Spleen (tissue), 11 donors: Measurements from ENCODE around the gene DDX51. TPM values are rescaled to one million over a fixed set of nuclear protein-coding genes. Genes with fewer than 3 reads are reported as not detected.
A peak's percentile ranks its signal among the peaks of the same experiment; 100 is the strongest.

ENCODE experiments used
- DNase-seq: peaks from one replicate; pipeline ENCODE4 v3.0.0-alpha.2; 2020
- H3K27ac ChIP-seq, 8 donors: fragments of 200-600 bp; sonication (generic) in 7 of 8; 1 replicate in 4 of 8; 2 replicates in 4 of 8; pipeline versions ENCODE4 v1.5.0 to v1.8.0; 2016 to 2021; ENCODE audit warnings: inconsistent platforms in 4 of 8, mild to moderate bottlenecking in 4 of 8, moderate library complexity in 1 of 8
- H3K27me3 ChIP-seq, 7 donors: fragments of 200-600 bp; sonication (generic) in 6 of 7; replicated peaks in 1 of 7; 1 replicate in 4 of 7; 2 replicates in 3 of 7; pipeline versions ENCODE4 v1.5.0 to v1.8.0; 2016 to 2021; ENCODE audit warnings: inconsistent platforms in 3 of 7, mild to moderate bottlenecking in 1 of 7
- H3K36me3 ChIP-seq, 6 donors: fragments of 200-600 bp; sonication (generic) in 5 of 6; 1 replicate in 4 of 6; 2 replicates in 2 of 6; pipeline versions ENCODE4 v1.5.0 to v1.8.0; 2016 to 2021; ENCODE audit warnings: inconsistent platforms in 2 of 6
- H3K4me1 ChIP-seq, 6 donors: fragments of 200-600 bp; sonication (generic) in 5 of 6; 1 replicate in 3 of 6; 2 replicates in 3 of 6; pipeline versions ENCODE4 v1.5.0 to v1.8.0; 2016 to 2021; ENCODE audit warnings: inconsistent platforms in 3 of 6
- H3K4me3 ChIP-seq, 8 donors: fragments of 200-600 bp; sonication (generic) in 7 of 8; 1 replicate in 4 of 8; 2 replicates in 4 of 8; pipeline versions ENCODE4 v1.5.0 to v1.8.0; 2016 to 2021; ENCODE audit warnings: inconsistent platforms in 4 of 8, mild to moderate bottlenecking in 4 of 8, moderate library complexity in 2 of 8
- H3K9me3 ChIP-seq, 8 donors: fragments of 200-600 bp; sonication (generic) in 7 of 8; 1 replicate in 4 of 8; 2 replicates in 4 of 8; pipeline versions ENCODE4 v1.5.0 to v1.8.0; 2016 to 2021; ENCODE audit warnings: inconsistent platforms in 4 of 8
- POLR2A ChIP-seq, 3 donors: fragments of 450-650 bp; IDR thresholded peaks; one replicate each; pipeline ENCODE4 v1.5.1; 2017; ENCODE audit warnings: antibody characterized with exemption in 3 of 3, mild to moderate bottlenecking in 1 of 3
- POLR2AphosphoS5 ChIP-seq, 3 donors: sonication (generic); formaldehyde crosslinking; IDR thresholded peaks; one replicate each; pipeline ENCODE4 v1.5.1; 2017; ENCODE audit warnings: antibody characterized with exemption in 3 of 3
- WGBS, 5 donors: extraction: QIAGEN DNeasy Blood & Tissue Kit in 3 of 5; methylation state at CpG; one replicate each; pipeline versions ENCODE4 v1.1.5 to v1.1.7; 2013 to 2018; 5-methylcytosine and 5-hydroxymethylcytosine counted together
- intact Hi-C: fragments of 100-400 bp; cut with DNase I; formaldehyde crosslinking; loops from one replicate; pipeline ENCODE4 v1.15.0; 2023; ENCODE audit warnings: low total_unique reads
- polyA plus RNA-seq, 3 donors: library from polyadenylated mRNA; stranded (reverse); fragments of 200-250 nt; gene quantifications; one replicate each; pipeline ENCODE4 v1.2.1, GENCODE V29; 2013
- total RNA-seq, 7 donors: library from RNA; depleted of rRNA in 3 of 7; stranded (reverse); fragments of >200 nt in 3 of 7; fragmentation: NEBNext Ultra II Directional in 4 of 7; extraction: Animal tissue kit (Norgen Biotek cat#: 25700) in 4 of 7; gene quantifications; one replicate each; pipeline versions ENCODE4 v1.1.0 to v1.2.1, GENCODE V29; 2016 to 2021
- TF ChIP-seq, protein P1 (sequence below), 11 experiments: fragments of 200-600 bp in 7 of 11; fragments of 450-650 bp in 4 of 11; sonication (generic) in 4 of 11; IDR thresholded peaks in 8 of 11; conservative IDR thresholded peaks in 3 of 11; 1 replicate in 7 of 11; 2 replicates in 4 of 11; pipeline versions ENCODE4 v1.4.0 to v1.8.0; 2016 to 2021; ENCODE audit warnings: antibody characterized with exemption in 11 of 11, inconsistent platforms in 4 of 11, mild to moderate bottlenecking in 1 of 11
- donor health status: healthy with polysubstance abuse.
- donor health status: DM: no; HTN: no; CAD: no; lungs with moderate emphysema.
- donor health status: DM: no; HTN: no; CAD: no.
- donor health status: Bipolar disorder and iron deficiency.
- donor health status: healthy.
- donor health status: DM: no; HTN: no; CAD: no.
- donor health status: DM: yes; HTN: yes; CAD: no.

DDX51 gene
- total and polyA plus RNA-seq, 10 donors, result 16.9 to 36.0 (median 19.5) TPM

DNA sequence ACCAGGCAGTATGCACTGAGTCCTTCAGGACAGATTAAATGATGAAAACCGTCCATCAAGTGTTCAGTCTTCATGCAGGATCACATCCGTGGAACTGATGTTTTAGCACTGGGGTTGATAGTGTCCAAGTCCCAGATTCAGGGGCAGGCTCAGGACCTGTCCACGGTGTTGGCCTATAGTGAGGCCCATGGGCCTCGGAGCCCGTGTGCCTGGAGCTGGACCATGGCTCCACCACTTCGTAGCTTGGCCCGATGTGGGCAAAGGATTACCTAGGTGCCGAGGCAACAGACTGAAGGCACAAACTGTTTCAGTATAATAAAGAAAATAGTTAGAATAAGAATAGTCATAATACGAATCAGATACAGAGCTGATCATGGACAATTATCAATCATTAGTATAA is 41.8 kb downstream of the DDX51 start:
- no peaks in the 10 kb centered on the region for H3K9me3 ChIP-seq
- DNase-seq, result no peak
- peaks cover 0 to 62% (median 17%) of the 10 kb centered on the region in 6 donors for H3K36me3 ChIP-seq
- TF ChIP-seq, protein P1, sequence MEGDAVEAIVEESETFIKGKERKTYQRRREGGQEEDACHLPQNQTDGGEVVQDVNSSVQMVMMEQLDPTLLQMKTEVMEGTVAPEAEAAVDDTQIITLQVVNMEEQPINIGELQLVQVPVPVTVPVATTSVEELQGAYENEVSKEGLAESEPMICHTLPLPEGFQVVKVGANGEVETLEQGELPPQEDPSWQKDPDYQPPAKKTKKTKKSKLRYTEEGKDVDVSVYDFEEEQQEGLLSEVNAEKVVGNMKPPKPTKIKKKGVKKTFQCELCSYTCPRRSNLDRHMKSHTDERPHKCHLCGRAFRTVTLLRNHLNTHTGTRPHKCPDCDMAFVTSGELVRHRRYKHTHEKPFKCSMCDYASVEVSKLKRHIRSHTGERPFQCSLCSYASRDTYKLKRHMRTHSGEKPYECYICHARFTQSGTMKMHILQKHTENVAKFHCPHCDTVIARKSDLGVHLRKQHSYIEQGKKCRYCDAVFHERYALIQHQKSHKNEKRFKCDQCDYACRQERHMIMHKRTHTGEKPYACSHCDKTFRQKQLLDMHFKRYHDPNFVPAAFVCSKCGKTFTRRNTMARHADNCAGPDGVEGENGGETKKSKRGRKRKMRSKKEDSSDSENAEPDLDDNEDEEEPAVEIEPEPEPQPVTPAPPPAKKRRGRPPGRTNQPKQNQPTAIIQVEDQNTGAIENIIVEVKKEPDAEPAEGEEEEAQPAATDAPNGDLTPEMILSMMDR (IDR thresholded peaks at IDR 0.05 in 8 of 11, conservative IDR thresholded peaks at IDR 0.05 in 3 of 11), result no peak
- TF ChIP-seq POLR2A (IDR thresholded peaks at IDR 0.05), result no peak
- TF ChIP-seq POLR2AphosphoS5 (IDR thresholded peaks at IDR 0.05), result no peak
- 90 to 94% (median 93%) methylated on average over 9 of the region's 9 CpGs for WGBS, 5 donors
- intact Hi-C loops, result no loop called here
- H3K4me1 ChIP-seq, result no peaks in the 10 kb centered on the region
- H3K4me3 ChIP-seq, result no peak overlapping the region
- no peak overlapping the region for H3K27ac ChIP-seq
- H3K27me3 ChIP-seq, result no peaks in the 10 kb centered on the region

DNA sequence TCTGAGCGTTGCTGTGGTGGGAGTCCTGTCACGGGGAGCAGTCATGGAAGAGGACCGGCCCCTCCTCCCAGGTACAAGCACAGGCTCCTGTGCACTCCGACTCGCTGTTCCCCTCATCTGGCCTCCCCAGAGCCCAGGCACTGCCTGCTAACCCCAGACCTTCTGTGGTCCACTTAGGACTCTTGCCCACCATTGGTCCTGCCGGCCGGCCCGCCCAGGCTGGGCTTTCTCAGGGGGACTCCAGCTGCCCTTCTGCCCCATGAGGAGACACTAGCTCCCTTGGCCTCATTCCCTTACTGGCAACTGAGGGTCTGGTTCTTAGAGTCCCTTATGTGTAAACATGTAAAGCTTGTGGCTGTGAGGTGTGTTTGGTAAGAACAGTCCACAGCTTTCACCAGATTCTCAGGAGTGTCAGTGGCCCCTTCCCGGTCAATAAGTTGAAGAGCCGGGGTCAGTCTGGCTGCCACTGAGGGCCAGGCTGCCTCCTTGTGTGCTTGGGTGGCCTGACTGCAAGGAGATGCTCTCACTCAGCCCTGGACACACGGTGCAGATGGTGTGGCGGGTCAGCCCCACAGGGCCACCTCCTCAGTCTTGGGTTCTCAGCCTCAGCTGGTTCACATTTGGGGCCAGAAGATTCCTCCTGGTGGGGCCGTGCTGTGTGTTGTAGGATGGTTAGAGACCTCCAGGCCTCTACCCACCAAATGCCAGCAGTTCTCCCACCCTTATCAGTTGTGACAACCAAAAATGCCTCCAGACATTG is 43.6 kb downstream of the DDX51 start:
- Histone ChIP-seq H3K4me1 (no peaks in the 10 kb centered on the region), H3K9me3 (peaks cover 0 to 8% (median 0%) of the 10 kb centered on the region in 8 donors), H3K36me3 (peaks cover 0 to 59% (median 14%) of the 10 kb centered on the region in 6 donors), H3K27ac (no peak overlapping the region), H3K27me3 (no peaks in the 10 kb centered on the region), H3K4me3 (no peak overlapping the region)
- intact Hi-C loops, result no loop called here
- 91 to 98% (median 97%) methylated on average over 10 to 13 of the region's 13 CpGs for WGBS, 5 donors
- TF ChIP-seq, protein P1 (IDR thresholded peaks at IDR 0.05 in 8 of 11, conservative IDR thresholded peaks at IDR 0.05 in 3 of 11), result no peak
- no peak for TF ChIP-seq POLR2A (IDR thresholded peaks at IDR 0.05)
- peak in 1 of 3 donors; percentile 9 for TF ChIP-seq POLR2AphosphoS5 (IDR thresholded peaks at IDR 0.05)
- DNase-seq, result no peak

DNA sequence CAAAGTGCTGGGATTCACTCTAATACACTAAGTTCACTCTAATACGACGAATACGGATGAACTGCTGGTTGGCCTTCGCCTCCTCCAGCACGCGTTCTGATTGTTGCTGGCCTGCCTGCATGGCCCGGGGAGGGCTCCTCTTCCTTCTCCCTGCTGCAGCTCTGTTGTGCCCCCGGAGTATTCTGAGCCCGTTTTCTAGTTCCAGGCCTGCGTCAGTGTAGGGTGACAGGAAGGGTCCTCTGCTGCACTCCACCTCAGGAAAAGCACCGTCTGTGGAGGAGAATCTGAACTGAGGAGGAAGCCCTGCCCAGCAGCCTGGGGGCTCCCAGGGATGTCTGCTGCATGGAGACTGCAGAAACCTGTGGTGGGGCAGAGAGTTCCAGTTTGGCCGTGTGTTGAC is 44.4 kb downstream of the DDX51 start:
- Histone ChIP-seq H3K4me3 (no peak overlapping the region), H3K27me3 (no peaks in the 10 kb centered on the region), H3K27ac (no peak overlapping the region), H3K4me1 (no peaks in the 10 kb centered on the region), H3K36me3 (peaks cover 0 to 52% (median 10%) of the 10 kb centered on the region in 6 donors), H3K9me3 (peaks cover 0 to 8% (median 0%) of the 10 kb centered on the region in 8 donors)
- WGBS, 5 donors, result 90 to 93% (median 92%) methylated on average over 12 of the region's 12 CpGs
- intact Hi-C loops, result no loop called here
- no peak for DNase-seq
- TF ChIP-seq, protein P1 (IDR thresholded peaks at IDR 0.05 in 8 of 11, conservative IDR thresholded peaks at IDR 0.05 in 3 of 11), result no peak
- no peak for TF ChIP-seq POLR2A (IDR thresholded peaks at IDR 0.05)
- no peak for TF ChIP-seq POLR2AphosphoS5 (IDR thresholded peaks at IDR 0.05)
